GM23338 (cell line): ENCODE results near the gene HDHD2. TPM values are rescaled to one million over a fixed set of nuclear protein-coding genes. Genes with fewer than 3 reads are reported as not detected.
A peak's percentile ranks its signal among the peaks of the same experiment; 100 is the strongest.

Source experiments
- ATAC-seq: fragments of 200-7000 bp; cut with Tn5 transposase; 3 replicates; pipeline ENCODE4 v1.9.1; 2020
- DNase-seq: peaks from one replicate; pipeline ENCODE4 v3.0.0-alpha.2; 2015; ENCODE audit warnings: low spot score
- H2AFZ ChIP-seq: fragments of 200-600 bp; sonication (generic); 2 replicates; pipeline ENCODE4 v1.8.0; 2016; ENCODE audit warnings: antibody characterized with exemption, mild to moderate bottlenecking, moderate library complexity
- H3F3A ChIP-seq: fragments of 200-600 bp; sonication (generic); replicated peaks from 2 replicates; pipeline ENCODE4 v1.8.0; 2017; ENCODE audit warnings: antibody characterized with exemption, mixed run types, low read depth
- H3K27ac ChIP-seq: fragments of 200-600 bp; sonication (generic); 2 replicates; pipeline ENCODE4 v1.6.1; 2016; ENCODE audit warnings: low read depth
- H3K27me3 ChIP-seq: fragments of 200-600 bp; sonication (generic); 2 replicates; pipeline ENCODE4 v1.8.0; 2016; ENCODE audit warnings: mild to moderate bottlenecking, mixed run types, moderate library complexity; ENCODE audit not compliant: insufficient read depth
- H3K36me3 ChIP-seq: fragments of 200-600 bp; sonication (generic); 2 replicates; pipeline ENCODE4 v1.8.0; 2016; ENCODE audit warnings: mild to moderate bottlenecking; ENCODE audit not compliant: insufficient read depth
- H3K4me1 ChIP-seq: fragments of 200-600 bp; sonication (generic); 2 replicates; pipeline ENCODE4 v1.8.0; 2016; ENCODE audit warnings: mild to moderate bottlenecking, moderate library complexity; ENCODE audit not compliant: insufficient read depth
- H3K4me2 ChIP-seq: fragments of 200-600 bp; sonication (generic); 2 replicates; pipeline ENCODE4 v1.7.1; 2017; ENCODE audit warnings: mixed run types
- H3K4me3 ChIP-seq: fragments of 200-600 bp; sonication (generic); 2 replicates; pipeline ENCODE4 v1.6.1; 2016; ENCODE audit warnings: mixed run types
- H3K79me2 ChIP-seq: fragments of 200-600 bp; sonication (generic); replicated peaks from 2 replicates; pipeline ENCODE4 v1.8.0; 2017; ENCODE audit warnings: mild to moderate bottlenecking; ENCODE audit not compliant: insufficient read depth
- H3K9me2 ChIP-seq: fragments of 200-600 bp; sonication (generic); 2 replicates; pipeline ENCODE4 v1.8.0; 2017; ENCODE audit not compliant: insufficient read depth
- H4K20me1 ChIP-seq: fragments of 200-600 bp; sonication (generic); replicated peaks from 2 replicates; pipeline ENCODE4 v1.8.0; 2017; ENCODE audit warnings: mild to moderate bottlenecking; ENCODE audit not compliant: insufficient read depth
- H3K27ac Mint-ChIP-seq: 2 replicates; pipeline ENCODE4 v1.8.0; 2020; ENCODE audit warnings: inconsistent platforms, mild to moderate bottlenecking, moderate library complexity, mixed read lengths
- H3K27me3 Mint-ChIP-seq: 3 replicates; pipeline ENCODE4 v1.8.0; 2022; ENCODE audit warnings: low read depth, mild to moderate bottlenecking, moderate library complexity, mixed read lengths, inconsistent platforms; ENCODE audit not compliant: insufficient read depth, poor library complexity
- H3K36me3 Mint-ChIP-seq: 3 replicates; pipeline ENCODE4 v1.8.0; 2021; ENCODE audit warnings: low read depth, mild to moderate bottlenecking, inconsistent platforms, moderate library complexity, mixed read lengths
- H3K4me1 Mint-ChIP-seq: 3 replicates; pipeline ENCODE4 v1.8.0; 2020; ENCODE audit warnings: mild to moderate bottlenecking, inconsistent platforms, mixed read lengths
- H3K4me3 Mint-ChIP-seq: 3 replicates; pipeline ENCODE4 v1.8.0; 2021; ENCODE audit warnings: moderate library complexity, mild to moderate bottlenecking, inconsistent platforms, mixed read lengths
- H3K9me3 Mint-ChIP-seq: 3 replicates; pipeline ENCODE4 v1.8.0; 2020; ENCODE audit warnings: moderate library complexity, mild to moderate bottlenecking, inconsistent platforms, mixed read lengths
- CREB1 ChIP-seq: fragments of 250-450 bp; sonication (Bioruptor Pico); IDR thresholded peaks from 2 replicates; pipeline ENCODE4 v1.5.0; 2020; ENCODE audit warnings: low read depth, mild to moderate bottlenecking, moderate library complexity
- CTCF ChIP-seq, 2 experiments: fragments of 200-600 bp in 1 of 2; sonication (generic) in 1 of 2; conservative IDR thresholded peaks; 2 replicates each; pipeline versions ENCODE4 v1.5.1 to v1.6.1; 2016 to 2017; ENCODE audit warnings: antibody characterized with exemption in 2 of 2, low read depth in 2 of 2, mild to moderate bottlenecking in 2 of 2, moderate library complexity in 1 of 2
- ETS1 ChIP-seq: IDR thresholded peaks from 2 replicates; pipeline ENCODE4 v1.6.1; 2016; ENCODE audit warnings: antibody characterized with exemption
- EZH2 ChIP-seq: fragments of 200-600 bp; sonication (generic); IDR thresholded peaks from one replicate; pipeline ENCODE4 v1.8.0; 2017; ENCODE audit warnings: antibody characterized with exemption, mild to moderate bottlenecking, low read depth; ENCODE audit not compliant: unreplicated experiment
- EZH2phosphoT487 ChIP-seq: fragments of 200-600 bp; sonication (generic); IDR thresholded peaks from one replicate; pipeline ENCODE4 v1.8.1; 2018; ENCODE audit warnings: antibody characterized with exemption; ENCODE audit not compliant: unreplicated experiment
- JUNB ChIP-seq: IDR thresholded peaks from one replicate; pipeline ENCODE4 v1.6.1; 2016; ENCODE audit warnings: antibody characterized with exemption; ENCODE audit not compliant: unreplicated experiment
- NANOG ChIP-seq: IDR thresholded peaks from 2 replicates; pipeline ENCODE4 v1.6.1; 2016; ENCODE audit warnings: antibody characterized with exemption, borderline replicate concordance
- REST ChIP-seq: IDR thresholded peaks from one replicate; pipeline ENCODE4 v1.6.1; 2018; ENCODE audit warnings: antibody characterized with exemption; ENCODE audit not compliant: unreplicated experiment
- STAT1 ChIP-seq: IDR thresholded peaks from one replicate; pipeline ENCODE4 v1.6.1; 2016; ENCODE audit warnings: antibody characterized with exemption; ENCODE audit not compliant: unreplicated experiment
- ZNF114 ChIP-seq: fragments of 250-450 bp; sonication (Bioruptor Pico); IDR thresholded peaks from 2 replicates; pipeline ENCODE4 v1.5.0; 2020; ENCODE audit warnings: mild to moderate bottlenecking, moderate library complexity
- ZNF331 ChIP-seq: fragments of 250-450 bp; sonication (Bioruptor Pico); IDR thresholded peaks from 2 replicates; pipeline ENCODE4 v1.5.0; 2020; ENCODE audit warnings: low read depth, mild to moderate bottlenecking, moderate library complexity
- ZNF462 ChIP-seq: fragments of 250-450 bp; sonication (Bioruptor Pico); IDR thresholded peaks from 2 replicates; pipeline ENCODE4 v1.5.0; 2020; ENCODE audit warnings: mild to moderate bottlenecking, moderate library complexity
- polyA plus RNA-seq: library from polyadenylated mRNA; unstranded; fragments of >200 nt; fragmentation: Nextera tagmentation; extraction: Ambion mirVana; gene quantifications from 2 replicates; pipeline ENCODE4 v1.2.1, GENCODE V29; 2016
- total RNA-seq: library from RNA; depleted of rRNA; stranded (reverse); fragments of >200 nt; shearing (Covaris generic); gene quantifications from 2 replicates; pipeline ENCODE4 v1.2.3, GENCODE V29; 2014

Gene HDHD2
- total and polyA plus RNA-seq, 2 experiments from 2014 or later: 25.9 to 32.2 TPM

- no peak for TF ChIP-seq CTCF (conservative IDR thresholded peaks at IDR 0.05; ENCODE audit: low read depth in 2 of 2)
- TF ChIP-seq STAT1: no peak
- TF ChIP-seq NANOG: no peak
- TF ChIP-seq JUNB: no peak
- no peak for TF ChIP-seq ZNF114 (CRISPR knock-in tag)
- TF ChIP-seq EZH2phosphoT487: no peak
- no peak for TF ChIP-seq ETS1
- no peak for TF ChIP-seq EZH2
- TF ChIP-seq ZNF331 (CRISPR knock-in tag): no peak
- TF ChIP-seq CREB1 (CRISPR knock-in tag): no peak
- no peak for TF ChIP-seq REST
These were observed 75.0 kb downstream of the HDHD2 start (continued) for GRCh38 chr18:47075098-47075883.

- no peaks in the 10 kb centered on the region for H3K27me3 ChIP-seq
- ATAC-seq (no peak), DNase-seq (no peak)
- H3K4me2 ChIP-seq: no peak overlapping the region
- no peak overlapping the region for H3K27ac Mint-ChIP-seq
- H3K27ac ChIP-seq: no peak overlapping the region
- peaks cover 12% of the 10 kb centered on the region; the same call in 2 of the 3 replicates for H3K4me1 Mint-ChIP-seq
- H3K36me3 Mint-ChIP-seq: no peaks in the 10 kb centered on the region; the same call in 2 of the 3 replicates
- no peaks in the 10 kb centered on the region for H3F3A ChIP-seq
- H3K4me3 ChIP-seq: no peak overlapping the region
- no peaks in the 10 kb centered on the region for H3K79me2 ChIP-seq
- H3K4me1 ChIP-seq: peaks cover 10% of the 10 kb centered on the region; the same call in 1 of the 2 replicates
- no peaks in the 10 kb centered on the region for H3K9me2 ChIP-seq
- H4K20me1 ChIP-seq: 0 out of 2 replicates have a peak, but pooled peaks cover 2% of the 10 kb centered on the region
- H3K4me3 Mint-ChIP-seq: no peak overlapping the region
- no peak overlapping the region for H2AFZ ChIP-seq
- H3K9me3 Mint-ChIP-seq: no peaks in the 10 kb centered on the region
- no peaks in the 10 kb centered on the region for H3K27me3 Mint-ChIP-seq
- H3K36me3 ChIP-seq: no peaks in the 10 kb centered on the region
- TF ChIP-seq ZNF331 (CRISPR knock-in tag): peak; percentile 75
- TF ChIP-seq ZNF462 (CRISPR knock-in tag): no peak
- no peak for TF ChIP-seq CREB1 (CRISPR knock-in tag)
- no peak for TF ChIP-seq EZH2
These were observed 82.7 kb downstream of the HDHD2 start for GRCh38 chr18:47067648-47068047.
